ENCODE measurements around the gene FGGY. TPM values are rescaled to one million over a fixed set of nuclear protein-coding genes. Genes with fewer than 3 reads are reported as not detected.

FGGY gene
- total and polyA plus RNA-seq, 2 donors (not counting 3 experiments of a cell fraction or from before 2014, with no cell fraction given), result 5.6 to 6.4 TPM

DNA sequence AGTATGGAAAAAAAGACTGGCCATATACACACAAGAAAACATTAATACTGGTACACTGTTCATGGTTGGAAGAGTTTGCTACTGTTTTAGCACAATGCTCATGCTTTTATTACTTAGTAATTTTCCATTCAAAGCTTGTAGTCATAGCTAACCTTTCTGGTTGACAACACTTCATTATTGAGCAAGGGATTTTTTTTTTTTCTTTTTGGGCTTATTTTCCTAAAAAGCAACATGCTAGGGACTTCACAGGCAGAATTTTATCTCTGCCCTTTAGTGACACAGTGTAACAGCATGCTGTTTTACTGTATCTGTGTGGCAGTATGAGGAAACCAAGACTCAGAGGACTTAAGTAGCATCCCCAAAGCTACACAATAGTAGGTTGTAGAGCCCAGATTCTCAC, 58.5 kb downstream of the FGGY start:
- Histone ChIP-seq H3K9ac (replicated peaks; ENCODE audit: extremely low read depth, insufficient read depth, low read length) (no peak overlapping the region), H3K4me1 (ENCODE audit: control insufficient read depth, extremely low read depth, insufficient read depth, low read length) (no peaks in the 10 kb centered on the region), H3K4me3 (replicated peaks in 1 of 3; ENCODE audit: insufficient read depth in 1 of 3, low read depth in 1 of 3, low read length in 3 of 3) (no peak overlapping the region), H2AFZ (ENCODE audit: low read depth, low read length) (no peak overlapping the region), H3K9me1 (replicated peaks; ENCODE audit: control insufficient read depth, extremely low read depth, insufficient read depth, low read length) (no peaks in the 10 kb centered on the region), H3K27ac (ENCODE audit: insufficient read depth, low read depth, low read length) (no peak overlapping the region), H3K36me3 (ENCODE audit: control insufficient read depth in 2 of 2, extremely low read depth in 1 of 2, insufficient read depth in 2 of 2, low read length in 2 of 2) (no peaks in the 10 kb centered on the region), H3K27me3 (ENCODE audit: control insufficient read depth in 2 of 2, insufficient read depth in 2 of 2, low read length in 2 of 2) (no peaks in the 10 kb centered on the region), H4K20me1 (replicated peaks; ENCODE audit: control insufficient read depth, extremely low read depth, insufficient read depth, low read length) (no peaks in the 10 kb centered on the region), H3K4me2 (ENCODE audit: insufficient read depth, low read length) (no peak overlapping the region), H3K79me2 (ENCODE audit: control insufficient read depth, insufficient read depth, low read length) (no peaks in the 10 kb centered on the region), H3K9me3 (replicated peaks; ENCODE audit: control insufficient read depth, insufficient read depth, low read length) (no peaks in the 10 kb centered on the region)
- ChIA-PET CTCF (no interaction called here), POLR2A (no interaction called here)
- FAIRE-seq (no peak), DNase-seq (ENCODE audit: low read depth, low spot score) (no peak)
- dilution Hi-C loops (cut with MboI; ENCODE audit: extremely low pct_ligation_motif_present, low sequenced_read_pairs), result no loop called here
- no TSS peak for BruUV-seq (replicated peaks)
- intact Hi-C loops (cut with micrococcal nuclease), result no loop called here
- no peak for TF ChIP-seq MYC (IDR thresholded peaks at IDR 0.05; ENCODE audit: low read depth, low read length)
- TF ChIP-seq FOS (IDR thresholded peaks at IDR 0.05; ENCODE audit: borderline replicate concordance, insufficient read depth, low read length), result no peak
- no peak for TF ChIP-seq GATA2 (IDR thresholded peaks at IDR 0.05; ENCODE audit: insufficient read depth, insufficient read length, low read depth, low read length)
- TF ChIP-seq JUN (IDR thresholded peaks at IDR 0.05; ENCODE audit: borderline replicate concordance, insufficient read depth, insufficient read length, low read depth), result no peak
- no peak for TF ChIP-seq POLR2AphosphoS5 (IDR thresholded peaks at IDR 0.05; ENCODE audit: insufficient read depth, low read depth, low read length)
- TF ChIP-seq, protein P1, sequence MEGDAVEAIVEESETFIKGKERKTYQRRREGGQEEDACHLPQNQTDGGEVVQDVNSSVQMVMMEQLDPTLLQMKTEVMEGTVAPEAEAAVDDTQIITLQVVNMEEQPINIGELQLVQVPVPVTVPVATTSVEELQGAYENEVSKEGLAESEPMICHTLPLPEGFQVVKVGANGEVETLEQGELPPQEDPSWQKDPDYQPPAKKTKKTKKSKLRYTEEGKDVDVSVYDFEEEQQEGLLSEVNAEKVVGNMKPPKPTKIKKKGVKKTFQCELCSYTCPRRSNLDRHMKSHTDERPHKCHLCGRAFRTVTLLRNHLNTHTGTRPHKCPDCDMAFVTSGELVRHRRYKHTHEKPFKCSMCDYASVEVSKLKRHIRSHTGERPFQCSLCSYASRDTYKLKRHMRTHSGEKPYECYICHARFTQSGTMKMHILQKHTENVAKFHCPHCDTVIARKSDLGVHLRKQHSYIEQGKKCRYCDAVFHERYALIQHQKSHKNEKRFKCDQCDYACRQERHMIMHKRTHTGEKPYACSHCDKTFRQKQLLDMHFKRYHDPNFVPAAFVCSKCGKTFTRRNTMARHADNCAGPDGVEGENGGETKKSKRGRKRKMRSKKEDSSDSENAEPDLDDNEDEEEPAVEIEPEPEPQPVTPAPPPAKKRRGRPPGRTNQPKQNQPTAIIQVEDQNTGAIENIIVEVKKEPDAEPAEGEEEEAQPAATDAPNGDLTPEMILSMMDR (IDR thresholded peaks at IDR 0.05; ENCODE audit: extremely low read depth in 1 of 2, insufficient read depth in 1 of 2, low read depth in 1 of 2, low read length in 2 of 2), result no peak
- TF ChIP-seq, protein P2, sequence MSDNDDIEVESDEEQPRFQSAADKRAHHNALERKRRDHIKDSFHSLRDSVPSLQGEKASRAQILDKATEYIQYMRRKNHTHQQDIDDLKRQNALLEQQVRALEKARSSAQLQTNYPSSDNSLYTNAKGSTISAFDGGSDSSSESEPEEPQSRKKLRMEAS (IDR thresholded peaks at IDR 0.05; ENCODE audit: insufficient read depth, insufficient read length), result no peak
- no peak for TF ChIP-seq EZH2 (IDR thresholded peaks at IDR 0.05; ENCODE audit: borderline replicate concordance, low read depth, low read length, severe bottlenecking)

Measured in endothelial cell of umbilical vein (primary cell).